Stimulated activated CD8-positive, alpha-beta memory T cell treated with anti-CD3 and anti-CD28 coated beads, Interleukin-15, amount 100 ng/mL, for 1 hour (primary cell): Measurements from ENCODE around the gene CALML5.

Experiments
- DNase-seq: peaks from one replicate; pipeline ENCODE4 v3.0.0-alpha.2; 2020; ENCODE audit warnings: low read depth

The CALML5 gene

DNA sequence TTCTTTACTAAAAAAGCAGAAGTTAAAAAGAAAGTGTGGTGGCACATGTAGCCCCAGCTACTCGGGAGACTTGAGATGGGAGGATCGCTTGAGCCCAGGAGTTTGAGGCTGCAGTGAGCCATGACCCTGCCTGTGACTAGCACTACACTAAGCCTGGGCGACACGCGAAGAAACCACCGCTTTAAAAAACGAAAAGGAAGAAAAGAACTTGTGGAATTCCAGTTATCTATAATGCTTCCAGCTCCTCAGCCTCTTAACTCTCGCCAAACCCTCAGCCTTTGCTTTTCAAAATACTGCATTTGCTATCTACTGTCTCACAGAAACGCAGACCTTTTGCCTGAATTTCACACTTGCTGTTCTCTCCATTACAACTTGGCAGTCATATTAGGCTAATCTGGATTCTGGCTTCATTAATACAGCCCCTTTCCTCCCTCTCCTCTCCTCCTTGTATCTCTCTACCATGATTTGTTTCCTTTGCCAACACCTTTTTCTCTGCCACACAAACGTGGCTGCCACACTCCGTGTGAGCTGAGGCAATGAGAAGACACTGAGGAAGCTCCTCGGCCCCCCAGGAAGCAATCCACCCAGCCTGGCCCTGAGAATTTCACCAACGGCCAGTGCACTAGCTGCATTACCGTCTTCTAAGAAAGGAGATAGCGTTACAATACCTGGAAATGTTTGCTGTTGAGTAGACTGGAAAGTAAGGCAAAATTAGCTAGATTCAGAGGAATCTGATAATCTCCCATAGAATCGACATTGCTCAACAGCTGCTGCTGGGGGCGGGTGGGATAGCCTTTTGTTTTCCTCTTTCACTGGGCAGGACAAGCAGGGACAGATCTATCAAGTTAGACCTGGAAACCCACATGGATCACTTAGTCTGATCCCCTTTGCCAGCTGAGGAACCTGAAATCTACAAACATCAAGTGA lies 37.2 kb downstream of the CALML5 start:
- no peak for DNase-seq

DNA sequence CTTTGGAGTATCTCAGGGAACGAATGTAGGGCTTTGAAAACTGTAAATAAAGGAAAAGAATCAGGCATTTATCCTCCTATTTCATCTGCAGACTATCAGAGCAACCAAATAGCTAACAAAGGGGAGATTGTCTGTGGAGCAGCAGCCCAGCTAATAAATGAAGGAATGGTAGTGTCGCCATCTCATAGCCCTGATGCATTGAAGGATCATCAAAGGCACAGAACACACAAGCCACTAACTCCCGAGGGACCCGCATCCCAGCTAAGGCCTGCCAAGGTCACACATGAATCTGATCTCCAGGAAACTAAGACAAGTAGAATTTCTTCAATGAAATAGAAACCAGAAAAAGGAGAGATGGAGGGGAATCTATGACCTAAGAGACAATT lies 38.2 kb downstream of the CALML5 start:
- DNase-seq: no peak

DNA sequence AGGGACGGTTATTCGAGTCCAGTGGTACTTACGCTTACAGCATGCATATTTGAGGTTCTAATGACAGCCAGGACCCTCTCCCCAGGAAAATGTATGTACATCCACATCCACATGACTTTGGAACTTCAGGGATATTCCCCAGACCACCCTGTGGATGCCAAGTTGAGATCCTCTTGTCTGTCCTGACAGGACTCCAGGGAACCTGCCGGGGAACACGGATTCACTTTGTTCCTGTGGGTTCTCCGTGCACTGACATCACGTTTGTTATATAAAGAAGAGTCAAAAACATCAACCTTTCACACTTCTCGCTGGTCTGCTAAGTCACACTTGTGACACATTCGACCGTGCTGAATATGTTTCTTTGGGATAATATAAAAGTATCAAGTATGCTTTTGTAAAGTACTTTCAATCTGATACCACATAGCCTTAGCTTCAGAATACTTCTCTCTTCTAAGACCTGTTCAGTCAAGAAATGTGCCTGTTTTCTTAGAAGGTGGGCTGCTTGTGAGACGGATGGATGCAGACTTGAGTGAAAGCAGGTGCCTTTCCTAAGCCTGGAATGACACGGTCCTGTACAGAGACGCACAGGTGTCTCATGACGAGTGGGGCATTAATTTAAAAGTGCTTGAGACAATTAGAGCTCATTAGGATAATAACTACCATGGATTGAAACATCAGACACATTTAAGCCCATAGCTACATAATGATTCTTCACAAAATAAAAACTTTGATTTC lies 38.7 kb downstream of the CALML5 start:
- DNase-seq: no peak

DNA sequence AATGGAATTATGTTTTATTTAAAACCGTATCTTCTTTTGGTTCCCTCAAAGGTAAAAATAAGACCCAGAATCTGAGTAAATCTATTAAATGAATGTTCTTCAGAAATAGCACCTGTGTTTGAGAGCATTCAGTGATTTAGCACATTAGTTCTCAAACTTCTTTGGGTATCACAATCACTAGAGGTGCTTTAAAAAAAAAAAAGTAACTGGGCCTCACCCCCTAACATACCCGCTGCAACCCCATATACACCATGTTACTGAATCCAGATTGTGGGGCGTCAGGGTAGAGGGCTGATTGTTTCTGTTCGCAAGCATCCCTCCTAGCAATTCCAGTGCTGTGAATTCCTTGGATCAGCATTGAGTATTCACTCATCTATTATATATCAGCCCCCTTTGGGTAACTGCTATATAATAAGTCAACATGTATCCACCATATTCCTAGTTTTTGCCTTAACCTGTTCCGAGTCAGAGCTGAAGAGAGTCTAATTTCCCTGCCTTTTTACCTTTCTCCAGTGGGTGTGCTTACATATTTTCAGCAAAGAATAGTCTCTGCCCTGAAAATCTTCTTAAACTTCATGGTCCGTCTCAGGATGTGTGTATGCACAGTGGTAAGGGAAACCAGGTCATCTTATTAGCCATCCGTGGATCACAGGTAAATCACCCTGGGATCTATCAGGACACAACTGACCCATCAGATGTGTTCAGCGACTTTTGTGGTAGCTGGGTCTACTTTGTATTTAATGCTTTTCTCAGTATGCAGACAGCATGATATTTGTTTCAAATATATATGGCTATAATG lies 40.2 kb downstream of the CALML5 start:
- DNase-seq: no peak

DNA sequence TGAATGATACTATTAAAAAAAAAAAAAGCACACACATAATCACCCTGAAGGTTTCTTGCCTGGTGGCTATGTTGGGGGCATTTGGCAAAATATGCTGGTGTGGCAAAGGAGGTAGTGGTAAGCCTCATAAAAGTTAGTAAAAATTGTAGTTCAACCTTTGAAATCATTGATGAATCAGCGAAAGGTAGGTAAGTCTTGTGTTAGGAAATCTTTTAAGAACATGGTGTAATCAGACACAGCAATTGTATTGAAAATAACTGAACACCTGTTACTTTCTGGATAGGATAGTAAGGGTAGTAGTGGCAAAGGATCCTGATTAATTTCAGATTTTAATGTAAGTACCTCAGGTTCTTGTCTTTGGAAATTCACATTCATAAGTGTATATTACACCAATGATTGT lies 40.9 kb downstream of the CALML5 start:
- DNase-seq: no peak

DNA sequence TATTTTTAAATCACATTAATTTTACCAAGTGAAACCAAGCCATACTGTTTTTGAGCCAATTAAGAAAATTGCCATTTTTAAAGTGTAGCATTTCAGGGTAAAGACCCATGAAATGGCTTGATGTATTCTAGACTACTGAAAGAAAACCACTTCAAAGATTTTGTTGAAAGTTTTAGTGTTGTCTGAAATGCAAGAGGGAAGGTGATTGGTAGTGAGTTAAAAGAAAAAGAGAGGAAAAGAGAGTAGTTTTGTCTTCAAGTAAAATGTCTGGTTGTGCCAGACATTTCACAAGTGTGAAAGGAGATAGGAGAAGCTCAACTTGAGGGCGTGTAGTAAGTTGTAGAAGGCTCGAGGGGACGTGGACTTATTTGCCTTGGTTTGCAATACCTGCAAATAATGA lies 41.6 kb downstream of the CALML5 start:
- no peak for DNase-seq

DNA sequence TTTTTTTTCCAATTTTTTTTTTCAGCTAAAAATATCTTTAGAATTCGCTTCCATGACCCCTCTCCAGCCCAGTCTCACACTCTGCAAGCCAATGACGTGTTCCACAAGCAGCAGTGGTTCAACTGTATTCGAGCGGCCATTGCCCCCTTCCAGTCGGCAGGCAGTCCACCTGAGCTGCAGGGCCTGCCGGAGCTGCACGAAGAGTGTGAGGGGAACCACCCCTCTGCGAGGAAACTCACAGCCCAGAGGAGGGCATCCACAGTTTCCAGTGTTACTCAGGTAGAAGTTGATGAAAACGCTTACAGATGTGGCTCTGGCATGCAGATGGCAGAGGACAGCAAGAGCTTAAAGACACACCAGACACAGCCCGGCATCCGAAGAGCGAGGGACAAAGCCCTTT lies 42.8 kb downstream of the CALML5 start:
- no peak for DNase-seq

DNA sequence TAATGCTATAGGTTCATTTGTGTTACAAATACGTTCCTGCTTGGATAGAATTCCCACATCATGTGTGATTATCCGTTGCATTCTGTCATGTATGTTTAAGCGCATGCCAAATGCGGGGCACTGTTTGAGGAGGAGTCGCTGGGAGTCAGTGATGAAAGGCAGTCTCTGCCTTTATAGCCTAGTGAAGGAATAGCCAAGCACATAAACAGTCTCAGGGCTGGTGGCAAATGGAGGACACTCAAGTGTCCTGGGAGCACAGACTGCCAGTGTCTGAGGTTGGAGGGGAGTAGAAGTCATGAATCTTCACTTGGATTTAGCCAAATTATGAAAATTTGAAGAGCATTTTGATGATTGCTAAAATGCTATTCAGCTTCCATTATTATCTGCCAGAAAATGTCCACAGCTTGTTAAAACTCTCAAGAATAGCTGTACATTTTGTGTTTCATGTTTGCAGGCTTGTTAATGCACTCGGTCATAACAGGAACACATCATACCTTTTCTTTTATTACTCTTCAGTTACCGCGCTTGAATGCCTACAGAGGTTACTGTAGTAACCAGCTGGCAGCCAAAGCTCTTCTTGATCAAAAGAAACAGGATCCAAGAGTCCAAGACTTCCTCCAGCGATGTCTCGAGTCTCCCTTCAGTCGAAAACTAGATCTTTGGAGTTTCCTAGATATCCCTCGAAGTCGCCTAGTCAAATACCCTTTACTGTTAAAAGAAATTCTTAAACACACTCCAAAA lies 45.5 kb downstream of the CALML5 start:
- DNase-seq: no peak

DNA sequence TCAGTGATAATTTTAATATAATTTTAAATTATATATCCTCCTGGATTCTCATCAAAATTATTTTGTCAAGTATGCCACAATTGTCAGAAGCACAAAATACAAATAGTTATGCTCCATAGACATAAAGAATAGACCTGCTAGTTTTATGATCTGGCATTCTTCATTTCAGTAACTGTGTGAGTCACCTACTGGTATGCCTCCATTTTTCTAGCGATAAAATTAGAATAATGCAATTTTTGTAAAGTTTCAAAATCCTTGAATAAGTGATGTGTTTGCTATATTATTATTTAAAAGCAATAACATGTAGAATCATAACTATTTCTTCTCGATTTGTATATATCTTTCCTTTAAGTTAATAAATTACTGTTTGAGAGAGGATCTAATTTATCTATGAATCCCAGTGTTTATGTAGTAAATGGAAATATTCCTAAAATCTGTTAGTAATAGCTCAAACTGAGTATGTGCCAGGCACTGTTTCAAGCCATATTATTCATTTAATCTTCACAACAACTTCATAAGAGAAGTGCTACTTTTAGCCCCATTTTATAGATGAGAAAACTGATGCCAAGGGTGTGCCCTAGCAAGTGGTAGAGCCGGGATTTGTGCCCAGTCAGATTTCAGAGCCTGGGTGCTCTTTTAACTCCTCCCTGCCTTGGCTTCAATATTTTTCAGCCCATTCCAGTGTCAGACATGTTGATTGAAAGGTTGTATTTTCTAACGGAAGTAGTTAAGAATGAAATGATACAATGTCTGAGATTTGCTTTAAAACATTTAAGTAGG lies 48.6 kb downstream of the CALML5 start:
- no peak for DNase-seq

DNA sequence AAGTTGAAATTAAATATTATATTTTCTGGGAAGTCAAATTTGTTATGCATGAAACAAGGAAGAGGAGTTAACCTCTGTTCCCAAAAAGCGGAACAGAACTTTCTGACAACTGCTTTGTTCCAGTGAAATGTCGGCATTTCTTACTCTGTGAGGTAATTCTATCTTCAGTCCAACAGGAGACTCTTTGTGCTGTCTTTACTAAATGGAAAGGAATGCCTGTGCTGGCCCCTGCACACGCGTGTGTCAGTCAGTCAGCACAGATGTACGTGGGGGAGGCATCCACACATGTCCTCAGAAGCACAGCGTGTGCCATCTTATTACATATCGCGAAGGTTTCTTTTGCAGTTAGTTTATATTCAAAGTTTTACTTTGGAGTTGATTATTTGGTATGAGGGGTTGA lies 49.5 kb downstream of the CALML5 start:
- no peak for DNase-seq

DNA sequence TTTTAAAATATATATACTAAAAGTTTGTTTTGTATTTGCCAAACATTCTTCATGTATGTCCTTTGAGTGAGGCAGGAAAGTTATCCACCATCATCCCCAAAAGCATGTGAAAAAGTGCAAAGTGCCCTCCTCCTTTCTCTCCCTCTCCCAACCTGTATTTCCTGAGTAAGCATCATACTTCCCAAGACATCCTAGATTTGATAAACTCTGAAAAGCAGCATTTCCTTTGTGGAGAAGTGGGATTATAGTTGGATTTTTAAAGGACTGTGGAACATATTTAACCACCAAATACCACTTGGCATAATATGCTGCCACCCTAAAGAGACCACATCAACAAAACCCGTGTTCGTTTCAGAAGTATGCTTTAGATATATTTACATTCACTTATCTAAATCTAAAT lies 50.1 kb downstream of the CALML5 start:
- no peak for DNase-seq
